ENCODE results near the gene GALNT10.

DNA sequence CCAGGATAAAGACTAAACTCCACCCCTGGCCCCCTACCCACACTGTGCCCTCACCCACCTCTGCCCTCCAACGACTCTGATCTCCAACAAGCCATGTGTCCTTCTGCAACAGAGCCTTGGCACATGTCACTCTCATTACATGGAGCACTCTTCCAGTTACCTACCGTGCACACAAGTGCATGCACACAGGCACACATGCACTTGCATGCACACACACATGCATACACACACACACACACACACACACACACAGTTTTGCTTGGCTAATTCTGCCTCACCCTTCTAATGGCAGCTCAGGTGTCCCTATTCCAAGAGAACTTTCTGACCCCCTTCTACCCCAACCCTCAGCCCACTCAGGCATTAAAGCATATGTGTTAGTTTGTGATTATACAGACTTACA lies 19.6 kb downstream of the GALNT10 start:
- TF ChIP-seq ZNF175 (CRISPR knock-in tag; IDR thresholded peaks at IDR 0.05; ENCODE audit: low read depth) (no peak), NR3C1 (CRISPR knock-in tag; IDR thresholded peaks at IDR 0.05) (no peak), MIER1 (IDR thresholded peaks at IDR 0.05; ENCODE audit: low read depth) (no peak), POLR2AphosphoS2 (IDR thresholded peaks at IDR 0.05; ENCODE audit: low read length) (no peak), XRCC5 (IDR thresholded peaks at IDR 0.05; ENCODE audit: low read depth, low read length) (no peak), RAD21 (CRISPR knock-in tag; conservative IDR thresholded peaks at IDR 0.05 in 1 of 2, IDR thresholded peaks at IDR 0.05 in 1 of 2) (no peak), CAMTA2 (CRISPR knock-in tag; conservative IDR thresholded peaks at IDR 0.05) (no peak), MTA3 (IDR thresholded peaks at IDR 0.05; ENCODE audit: borderline replicate concordance) (no peak), PHB2 (IDR thresholded peaks at IDR 0.05; ENCODE audit: low read depth) (no peak), TBL1XR1 (IDR thresholded peaks at IDR 0.05; ENCODE audit: low read length in 2 of 2) (no peak)
- TF ChIP-seq, protein P1, sequence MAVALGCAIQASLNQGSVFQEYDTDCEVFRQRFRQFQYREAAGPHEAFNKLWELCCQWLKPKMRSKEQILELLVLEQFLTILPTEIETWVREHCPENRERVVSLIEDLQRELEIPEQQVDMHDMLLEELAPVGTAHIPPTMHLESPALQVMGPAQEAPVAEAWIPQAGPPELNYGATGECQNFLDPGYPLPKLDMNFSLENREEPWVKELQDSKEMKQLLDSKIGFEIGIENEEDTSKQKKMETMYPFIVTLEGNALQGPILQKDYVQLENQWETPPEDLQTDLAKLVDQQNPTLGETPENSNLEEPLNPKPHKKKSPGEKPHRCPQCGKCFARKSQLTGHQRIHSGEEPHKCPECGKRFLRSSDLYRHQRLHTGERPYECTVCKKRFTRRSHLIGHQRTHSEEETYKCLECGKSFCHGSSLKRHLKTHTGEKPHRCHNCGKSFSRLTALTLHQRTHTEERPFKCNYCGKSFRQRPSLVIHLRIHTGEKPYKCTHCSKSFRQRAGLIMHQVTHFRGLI (CRISPR knock-in tag; IDR thresholded peaks at IDR 0.05): no peak
- TF ChIP-seq, protein P2, sequence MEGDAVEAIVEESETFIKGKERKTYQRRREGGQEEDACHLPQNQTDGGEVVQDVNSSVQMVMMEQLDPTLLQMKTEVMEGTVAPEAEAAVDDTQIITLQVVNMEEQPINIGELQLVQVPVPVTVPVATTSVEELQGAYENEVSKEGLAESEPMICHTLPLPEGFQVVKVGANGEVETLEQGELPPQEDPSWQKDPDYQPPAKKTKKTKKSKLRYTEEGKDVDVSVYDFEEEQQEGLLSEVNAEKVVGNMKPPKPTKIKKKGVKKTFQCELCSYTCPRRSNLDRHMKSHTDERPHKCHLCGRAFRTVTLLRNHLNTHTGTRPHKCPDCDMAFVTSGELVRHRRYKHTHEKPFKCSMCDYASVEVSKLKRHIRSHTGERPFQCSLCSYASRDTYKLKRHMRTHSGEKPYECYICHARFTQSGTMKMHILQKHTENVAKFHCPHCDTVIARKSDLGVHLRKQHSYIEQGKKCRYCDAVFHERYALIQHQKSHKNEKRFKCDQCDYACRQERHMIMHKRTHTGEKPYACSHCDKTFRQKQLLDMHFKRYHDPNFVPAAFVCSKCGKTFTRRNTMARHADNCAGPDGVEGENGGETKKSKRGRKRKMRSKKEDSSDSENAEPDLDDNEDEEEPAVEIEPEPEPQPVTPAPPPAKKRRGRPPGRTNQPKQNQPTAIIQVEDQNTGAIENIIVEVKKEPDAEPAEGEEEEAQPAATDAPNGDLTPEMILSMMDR (IDR thresholded peaks at IDR 0.05 in 2 of 3, conservative IDR thresholded peaks at IDR 0.05 in 1 of 3; ENCODE audit: insufficient read depth in 2 of 3, low read depth in 1 of 3, low read length in 3 of 3): no peak
- TF ChIP-seq, protein P3, sequence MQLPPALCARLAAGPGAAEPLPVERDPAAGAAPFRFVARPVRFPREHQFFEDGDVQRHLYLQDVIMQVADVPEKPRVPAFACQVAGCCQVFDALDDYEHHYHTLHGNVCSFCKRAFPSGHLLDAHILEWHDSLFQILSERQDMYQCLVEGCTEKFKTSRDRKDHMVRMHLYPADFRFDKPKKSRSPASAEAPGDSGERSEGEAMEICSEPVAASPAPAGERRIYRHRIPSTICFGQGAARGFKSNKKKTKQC (CRISPR knock-in tag; IDR thresholded peaks at IDR 0.05): no peak
- TF ChIP-seq, protein P4, sequence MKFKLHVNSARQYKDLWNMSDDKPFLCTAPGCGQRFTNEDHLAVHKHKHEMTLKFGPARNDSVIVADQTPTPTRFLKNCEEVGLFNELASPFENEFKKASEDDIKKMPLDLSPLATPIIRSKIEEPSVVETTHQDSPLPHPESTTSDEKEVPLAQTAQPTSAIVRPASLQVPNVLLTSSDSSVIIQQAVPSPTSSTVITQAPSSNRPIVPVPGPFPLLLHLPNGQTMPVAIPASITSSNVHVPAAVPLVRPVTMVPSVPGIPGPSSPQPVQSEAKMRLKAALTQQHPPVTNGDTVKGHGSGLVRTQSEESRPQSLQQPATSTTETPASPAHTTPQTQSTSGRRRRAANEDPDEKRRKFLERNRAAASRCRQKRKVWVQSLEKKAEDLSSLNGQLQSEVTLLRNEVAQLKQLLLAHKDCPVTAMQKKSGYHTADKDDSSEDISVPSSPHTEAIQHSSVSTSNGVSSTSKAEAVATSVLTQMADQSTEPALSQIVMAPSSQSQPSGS (CRISPR knock-in tag; IDR thresholded peaks at IDR 0.05): no peak

Data from K562 (cell line).